GM19043 (cell line): Measurements from ENCODE around the gene LIPT2.

Experiments used
- ATAC-seq: cut with Tn5 transposase; IDR thresholded peaks from one replicate; pipeline ENCODE4 v1.9.1; 2021; ENCODE audit warnings: low read depth; ENCODE audit not compliant: unreplicated experiment

Gene LIPT2

DNA sequence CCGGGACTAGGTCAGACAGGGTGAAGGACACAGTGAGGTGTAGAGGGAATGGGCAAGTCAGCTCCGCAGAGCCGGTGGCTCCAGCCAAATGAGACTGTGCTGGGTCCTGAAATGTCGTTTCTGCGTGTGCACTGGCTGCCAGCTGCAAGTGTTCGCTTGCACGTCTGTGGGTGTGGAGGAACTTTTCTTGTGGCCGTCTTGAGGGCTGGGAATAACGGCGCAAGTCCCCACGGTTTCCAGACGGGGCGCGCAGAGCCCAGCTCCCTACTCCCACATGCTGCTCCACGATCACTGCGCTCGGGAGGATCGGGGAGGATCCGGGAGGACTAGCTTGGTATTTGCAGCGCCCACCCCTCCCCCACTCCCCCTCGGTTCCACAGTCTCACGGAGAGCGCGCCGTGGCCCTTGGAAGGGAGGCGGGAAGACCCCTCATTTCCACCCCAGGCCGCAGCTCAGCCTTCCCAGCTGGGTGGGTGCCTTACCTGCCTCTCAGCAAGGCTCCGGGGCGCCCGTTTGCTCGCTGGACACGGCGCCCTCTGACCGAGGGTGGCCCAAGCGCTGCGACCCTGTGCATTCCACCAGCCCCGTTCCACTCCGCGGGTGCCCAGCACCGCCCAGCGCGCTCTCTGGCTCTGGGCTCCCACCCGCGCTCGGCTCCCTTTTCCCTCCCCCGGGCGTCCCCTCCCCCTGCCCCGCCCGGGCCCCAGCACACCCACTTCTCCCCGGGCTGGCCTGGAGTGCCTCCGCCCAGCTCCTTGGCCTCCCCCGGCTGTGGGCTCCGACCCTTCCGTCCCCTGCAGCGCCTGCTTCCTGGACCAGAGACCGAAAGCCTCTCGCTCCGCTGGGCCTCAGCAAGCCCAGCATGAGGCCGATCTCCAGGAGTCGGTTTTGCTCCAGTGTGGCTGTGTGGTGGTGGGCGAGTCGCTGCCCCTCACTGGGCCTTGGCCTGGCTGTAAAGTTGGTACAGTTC lies 26.3 kb downstream of the LIPT2 start, which contains the start of gene KCNE3:
TSS of gene KCNE3 (minus strand) at position 634 of the 970 bp plus-strand sequence. CDS start 9,986 bp downstream, outside the sequence.
- no peak for ATAC-seq

DNA sequence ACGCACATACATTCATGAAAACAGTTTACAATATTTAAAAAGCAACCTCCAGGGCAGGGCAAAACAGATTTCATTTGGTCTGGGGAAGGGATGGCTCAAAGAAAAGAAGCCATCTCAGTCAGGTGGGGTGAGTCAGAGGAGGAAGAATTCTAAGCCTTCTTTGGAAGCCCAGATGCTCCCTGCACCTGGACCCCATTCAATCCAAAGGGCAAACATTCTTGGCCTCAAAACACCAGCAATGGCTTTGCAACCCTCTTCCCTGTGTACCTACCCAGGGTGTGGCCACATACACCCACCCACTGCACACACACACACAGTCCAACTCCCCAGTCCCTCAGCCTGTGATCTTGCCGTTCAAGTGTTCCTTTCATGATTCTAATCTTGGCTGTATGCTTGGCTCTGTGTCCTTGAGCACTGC lies 28.2 kb downstream of the LIPT2 start:
- ATAC-seq, result no peak

DNA sequence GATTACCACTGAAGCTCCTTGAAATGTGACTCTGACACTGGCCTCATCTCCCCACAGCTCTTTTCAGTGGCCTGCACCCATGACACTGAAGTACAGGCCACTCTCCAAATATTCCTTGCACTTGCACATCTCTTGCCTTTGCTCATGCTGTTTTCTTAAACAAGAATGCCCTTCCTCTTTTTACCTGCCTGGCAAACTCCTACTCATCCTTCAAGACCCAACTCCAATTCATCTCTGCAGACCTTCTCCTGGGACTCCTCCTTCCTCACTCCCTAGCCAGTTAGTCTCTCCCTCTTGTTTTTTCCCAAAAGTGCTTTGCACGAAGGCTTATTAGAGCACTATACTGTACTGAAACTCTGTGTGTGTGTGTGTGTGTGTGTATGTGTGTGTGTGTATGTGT lies 28.8 kb downstream of the LIPT2 start:
- ATAC-seq, result no peak

DNA sequence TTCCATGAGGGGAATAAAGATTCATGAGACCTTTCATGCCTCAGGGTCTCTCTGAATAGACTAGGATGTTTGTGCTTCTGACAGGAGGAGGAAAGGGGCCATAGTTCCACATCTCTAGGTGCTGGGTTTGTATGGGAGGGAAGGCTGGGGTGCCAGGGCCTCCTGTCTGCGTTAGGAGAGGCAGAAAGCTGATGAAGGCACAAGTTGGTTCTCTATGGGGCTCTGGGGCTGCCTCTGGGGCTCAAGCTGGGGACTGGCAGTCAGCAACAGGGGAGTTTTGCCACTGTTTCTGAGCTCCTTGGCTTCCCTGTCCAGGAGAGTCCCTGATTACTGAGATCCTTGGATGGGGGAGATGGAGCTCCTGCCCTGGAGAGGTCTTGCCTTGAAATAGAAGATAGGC lies 30.3 kb downstream of the LIPT2 start:
- ATAC-seq, result no peak

DNA sequence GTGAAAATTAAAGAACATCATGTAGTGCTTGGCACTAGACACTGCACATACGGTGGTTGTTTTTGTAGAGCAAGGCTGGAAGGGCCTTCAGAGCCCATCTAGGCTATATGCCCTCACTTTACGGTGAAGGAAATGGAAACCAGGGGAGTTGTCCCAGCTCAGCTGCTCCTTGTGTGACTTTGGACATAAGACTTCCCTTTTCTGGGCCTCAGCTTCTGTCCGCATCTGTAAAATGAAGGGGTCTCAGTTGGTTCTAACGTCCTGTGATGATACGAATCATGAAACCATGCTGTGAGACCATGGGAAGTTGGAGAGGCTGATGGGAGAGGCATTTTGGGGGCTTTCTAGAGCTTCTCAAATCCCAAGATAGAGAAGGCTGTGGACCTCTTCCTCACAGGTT lies 30.9 kb downstream of the LIPT2 start:
- no peak for ATAC-seq

DNA sequence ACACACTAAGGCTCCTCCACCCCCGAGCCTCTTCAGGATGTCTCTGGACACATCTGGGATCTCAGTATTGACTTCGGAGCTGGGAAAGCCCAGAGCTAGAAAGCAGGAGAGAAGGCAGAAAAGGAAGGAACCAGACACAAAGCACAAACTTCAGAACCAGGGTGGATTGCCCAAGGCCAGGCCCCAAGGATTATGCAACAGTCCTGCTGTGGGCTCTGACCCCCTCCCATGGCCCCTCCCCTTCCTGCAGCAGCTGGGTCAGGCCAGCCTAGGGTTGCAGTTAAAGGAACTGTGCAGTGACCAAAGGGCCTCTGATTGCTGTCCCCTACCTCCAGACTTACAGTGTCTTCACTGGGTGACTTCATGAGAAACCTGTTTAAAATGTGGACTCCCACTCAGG lies 31.5 kb downstream of the LIPT2 start:
- no peak for ATAC-seq

DNA sequence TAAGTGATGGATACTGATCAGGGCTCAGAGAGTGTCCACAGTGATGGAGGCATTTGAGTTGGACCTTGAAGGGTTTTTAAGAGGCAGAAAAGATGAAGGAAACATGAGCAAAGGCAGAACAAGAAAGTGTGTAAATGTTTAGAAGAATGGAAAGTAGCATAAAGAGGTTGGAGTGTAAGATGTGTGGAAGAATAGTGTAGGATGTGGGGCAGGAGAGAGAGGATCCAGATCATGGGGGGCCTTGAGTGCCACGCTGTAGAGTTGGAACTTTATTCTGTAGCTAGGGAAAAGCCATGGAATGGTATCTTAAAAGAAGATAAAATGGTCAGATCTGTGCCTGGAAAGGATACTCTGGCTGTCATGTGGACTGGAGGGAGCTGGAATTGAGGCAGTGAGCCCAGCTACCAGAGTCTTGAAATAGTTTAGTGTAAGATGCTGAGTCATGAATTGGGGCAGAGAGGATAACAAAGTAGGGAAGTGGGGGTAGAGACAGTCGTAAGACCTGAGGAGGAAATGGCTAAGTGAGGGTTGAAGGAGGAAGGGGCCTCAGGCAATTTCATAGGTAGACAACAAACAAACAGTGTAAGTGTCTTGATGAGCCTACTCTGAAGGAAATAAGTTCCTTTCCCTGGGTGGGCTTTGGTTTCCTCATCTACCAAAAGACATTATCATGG lies 32.9 kb downstream of the LIPT2 start:
- no peak for ATAC-seq

DNA sequence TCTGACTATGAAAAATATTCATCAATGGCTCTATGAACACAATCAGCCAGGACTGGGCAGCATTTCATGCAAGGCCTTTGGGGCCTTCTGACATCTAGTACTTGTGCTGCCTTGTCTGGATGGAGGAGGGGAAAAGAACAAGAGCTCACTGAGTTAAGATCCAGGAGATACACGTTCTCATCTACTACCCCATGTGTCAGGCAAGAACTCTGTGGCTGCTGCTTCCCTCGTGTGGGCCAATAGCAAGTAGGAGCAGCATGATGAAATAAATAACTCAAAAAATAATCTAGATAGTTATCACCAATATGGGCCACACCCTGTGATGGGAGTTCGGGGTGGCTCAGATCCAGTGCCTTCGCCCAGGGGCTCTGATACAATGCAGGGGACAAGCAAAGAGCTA lies 33.5 kb downstream of the LIPT2 start:
- ATAC-seq, result no peak

DNA sequence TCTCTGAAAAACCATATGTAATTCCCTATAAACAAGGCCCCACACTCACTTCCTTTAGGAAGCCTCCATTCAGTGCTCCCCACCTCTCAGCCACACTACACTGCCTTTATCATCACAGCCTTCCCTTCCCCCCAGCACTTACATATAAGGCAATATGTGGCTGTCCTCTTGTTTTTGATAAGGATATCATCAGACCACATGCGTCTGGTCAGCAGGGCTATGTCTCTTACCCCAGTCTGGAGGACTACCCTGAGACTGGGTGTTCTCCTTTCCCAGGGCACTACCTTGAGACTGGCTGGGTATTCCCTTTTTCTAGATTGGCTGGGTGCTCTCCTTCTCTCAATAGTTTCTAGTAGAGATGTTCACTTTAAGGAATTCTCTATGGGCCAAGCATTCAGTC lies 33.9 kb downstream of the LIPT2 start:
- ATAC-seq, result no peak

DNA sequence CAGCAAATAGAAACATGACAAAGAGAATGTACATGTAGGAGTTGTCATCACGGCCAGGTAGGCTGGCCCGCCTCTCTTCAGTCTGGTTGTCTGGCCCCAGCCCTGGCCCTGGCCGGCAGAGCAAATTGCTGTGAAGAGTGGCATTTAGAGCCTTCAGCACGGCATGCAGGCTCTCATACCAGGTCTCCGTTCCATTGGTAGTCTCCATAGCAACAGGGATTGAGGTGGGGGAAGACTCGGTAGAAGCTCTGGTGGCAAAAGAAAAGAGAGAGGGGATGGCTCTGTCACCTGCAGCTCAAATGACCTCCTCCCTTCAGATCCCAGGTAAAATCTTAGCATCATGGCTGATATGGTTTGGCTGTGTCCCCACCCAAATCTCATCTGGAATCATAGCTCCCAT lies 36.2 kb downstream of the LIPT2 start:
- no peak for ATAC-seq

DNA sequence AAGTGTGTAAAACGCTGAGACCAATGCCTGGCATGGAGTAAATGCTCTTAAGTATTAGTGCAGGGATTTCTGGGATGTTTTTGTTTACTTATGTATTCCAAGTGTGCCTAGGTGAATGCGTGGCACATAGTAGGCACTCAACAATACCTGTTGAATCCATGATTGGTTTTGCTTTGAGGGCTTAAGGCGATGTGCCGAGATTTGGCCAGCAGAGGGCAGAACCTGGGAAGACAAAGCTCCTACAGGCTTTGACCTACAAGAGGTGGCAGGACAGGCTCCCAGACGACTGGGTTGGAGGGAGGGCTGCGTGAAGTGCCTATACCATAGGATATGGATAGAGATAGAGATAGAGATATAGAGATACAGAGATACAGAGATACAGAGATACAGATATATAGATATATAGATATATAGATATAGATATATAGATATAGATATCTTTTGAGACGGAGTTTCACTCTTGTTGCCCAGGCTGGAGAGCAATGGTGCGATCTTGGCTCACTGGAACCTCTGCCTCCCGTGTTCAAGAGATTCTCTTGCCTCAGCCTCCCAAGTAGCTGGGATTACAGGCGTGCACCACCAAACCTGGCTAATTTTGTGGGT lies 40.0 kb downstream of the LIPT2 start:
- ATAC-seq, result no peak

DNA sequence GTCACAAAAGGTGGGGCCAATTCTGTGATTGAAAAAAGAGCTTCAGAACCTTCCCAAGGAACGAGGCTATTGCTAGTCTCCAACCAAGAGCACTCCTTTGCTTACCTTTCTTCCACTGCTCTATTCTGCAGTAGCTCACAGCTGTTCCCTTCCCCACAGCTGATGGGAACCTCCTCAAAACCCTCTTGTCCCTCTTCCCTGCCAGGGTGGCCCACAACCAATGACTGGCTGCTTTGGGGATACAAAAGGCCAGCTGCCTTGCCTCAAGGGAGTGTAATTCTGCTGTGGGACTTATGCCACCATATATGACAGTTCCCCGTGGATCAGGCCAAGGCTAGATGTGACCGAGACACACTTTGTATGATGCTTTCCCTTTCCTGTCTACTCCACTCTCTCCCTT lies 41.2 kb downstream of the LIPT2 start:
- no peak for ATAC-seq

DNA sequence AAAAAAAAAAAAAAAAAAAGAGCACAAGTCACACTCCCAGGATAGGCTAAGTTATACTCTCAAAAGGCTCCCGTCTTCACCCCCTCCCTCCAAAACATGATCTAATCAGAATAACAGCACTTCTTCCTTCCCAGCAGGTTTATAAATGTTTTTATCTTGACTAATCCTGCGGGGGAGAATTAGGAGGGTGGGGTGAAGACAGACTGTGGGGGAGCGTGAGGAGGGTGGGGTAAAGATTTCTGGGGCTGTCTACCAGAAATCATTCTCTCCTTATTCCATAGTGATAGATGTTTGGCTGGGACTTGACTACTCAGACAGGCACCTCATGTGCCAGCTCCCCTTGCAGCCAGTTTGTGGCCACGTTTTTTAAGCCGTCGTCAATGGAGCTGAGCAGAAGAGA lies 43.2 kb downstream of the LIPT2 start:
- ATAC-seq, result no peak

DNA sequence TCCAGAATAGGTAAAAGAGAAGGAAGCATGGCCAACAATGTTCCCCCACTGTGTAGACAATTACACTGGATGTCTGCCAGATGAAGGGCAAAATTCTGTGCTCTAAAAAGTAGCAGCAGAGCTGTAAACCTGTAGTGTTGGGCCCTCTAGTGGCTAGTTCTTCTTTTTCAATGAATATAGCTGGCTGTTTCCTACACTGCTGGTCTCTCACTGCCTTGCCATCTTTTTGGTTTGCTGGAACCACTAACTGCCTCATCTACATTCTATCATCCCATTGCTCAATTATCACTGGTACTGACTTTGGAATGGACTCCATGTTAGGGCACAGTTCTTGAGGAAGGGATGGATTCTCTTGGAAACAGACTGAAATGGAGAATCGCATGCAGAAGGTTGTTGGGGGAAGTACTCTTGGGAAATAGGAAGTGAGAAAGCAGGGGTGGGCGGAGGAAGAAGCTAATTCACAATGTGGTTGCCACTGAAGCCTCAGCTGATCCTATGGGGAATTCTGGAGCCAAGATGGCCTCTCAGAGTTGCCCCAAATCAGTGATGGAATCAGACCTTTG lies 44.1 kb downstream of the LIPT2 start:
- ATAC-seq, result no peak

DNA sequence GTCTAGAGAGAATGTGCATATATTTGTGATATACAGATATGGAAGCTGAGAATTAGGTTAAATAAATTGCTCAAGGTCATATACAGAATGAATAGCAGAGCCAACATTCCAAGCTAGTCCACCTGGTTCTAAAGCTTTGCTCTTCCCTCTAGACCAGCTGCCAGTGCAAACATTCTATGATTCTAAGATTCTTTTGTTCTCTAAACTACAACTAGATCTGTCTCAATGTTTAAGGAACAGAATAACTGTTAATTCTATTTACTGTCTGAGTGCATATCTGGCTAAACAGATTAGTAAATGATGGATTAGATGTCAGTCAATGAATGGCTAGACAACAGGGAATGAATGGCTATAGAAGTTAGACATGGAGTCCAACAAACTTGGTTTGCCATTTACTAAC lies 45.8 kb downstream of the LIPT2 start:
- no peak for ATAC-seq

DNA sequence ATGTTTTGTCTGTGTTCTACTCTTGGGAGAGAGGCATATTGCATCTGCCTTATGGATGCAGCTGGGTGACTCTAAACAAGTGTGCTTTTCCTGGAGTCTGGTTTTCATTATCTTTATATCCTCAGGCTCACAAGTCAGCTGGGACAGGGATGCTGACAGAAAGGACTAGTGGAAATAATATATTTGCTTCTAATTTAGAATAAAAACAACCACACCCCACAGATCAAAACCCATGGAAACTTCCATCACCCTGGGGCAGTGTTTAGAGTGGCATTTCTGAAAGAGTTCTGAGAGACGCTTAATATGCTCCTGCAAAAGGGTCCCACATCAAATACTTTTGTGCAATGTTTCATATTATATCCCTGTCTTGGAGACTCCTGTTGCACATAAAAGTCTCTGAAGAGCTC lies 47.0 kb downstream of the LIPT2 start:
- no peak for ATAC-seq

DNA sequence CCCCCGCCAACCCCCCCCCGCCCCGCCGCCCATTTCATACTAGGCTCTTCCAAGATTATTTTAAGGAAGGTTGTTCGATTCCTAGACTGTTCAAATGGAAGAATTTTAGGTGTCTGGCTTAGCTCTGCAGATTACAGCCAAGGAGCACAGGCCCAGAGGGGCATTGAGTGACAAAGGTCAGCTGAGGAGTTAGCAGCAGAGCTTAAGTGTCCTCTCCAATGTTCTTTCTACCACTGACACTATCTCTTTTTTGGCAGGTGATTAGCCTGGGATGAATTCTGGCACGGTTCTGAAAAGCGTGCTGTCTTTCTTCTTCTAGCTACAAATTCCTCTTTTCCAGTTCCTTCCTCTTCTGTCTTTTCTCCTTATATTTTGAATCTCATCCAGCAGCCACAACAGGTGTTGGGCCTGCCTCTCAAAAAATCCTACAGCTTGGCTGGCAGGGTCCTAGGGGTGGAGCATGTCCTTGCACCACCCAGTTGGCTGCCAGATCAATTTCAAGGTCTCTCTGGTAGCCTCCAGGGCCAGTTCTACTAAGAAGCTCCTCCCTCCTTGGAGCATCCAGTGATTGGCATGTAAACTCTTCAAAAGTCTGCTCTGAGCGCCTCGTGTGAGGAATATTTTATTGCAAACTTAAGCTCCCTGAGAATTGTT lies 49.2 kb downstream of the LIPT2 start:
- ATAC-seq, result no peak

DNA sequence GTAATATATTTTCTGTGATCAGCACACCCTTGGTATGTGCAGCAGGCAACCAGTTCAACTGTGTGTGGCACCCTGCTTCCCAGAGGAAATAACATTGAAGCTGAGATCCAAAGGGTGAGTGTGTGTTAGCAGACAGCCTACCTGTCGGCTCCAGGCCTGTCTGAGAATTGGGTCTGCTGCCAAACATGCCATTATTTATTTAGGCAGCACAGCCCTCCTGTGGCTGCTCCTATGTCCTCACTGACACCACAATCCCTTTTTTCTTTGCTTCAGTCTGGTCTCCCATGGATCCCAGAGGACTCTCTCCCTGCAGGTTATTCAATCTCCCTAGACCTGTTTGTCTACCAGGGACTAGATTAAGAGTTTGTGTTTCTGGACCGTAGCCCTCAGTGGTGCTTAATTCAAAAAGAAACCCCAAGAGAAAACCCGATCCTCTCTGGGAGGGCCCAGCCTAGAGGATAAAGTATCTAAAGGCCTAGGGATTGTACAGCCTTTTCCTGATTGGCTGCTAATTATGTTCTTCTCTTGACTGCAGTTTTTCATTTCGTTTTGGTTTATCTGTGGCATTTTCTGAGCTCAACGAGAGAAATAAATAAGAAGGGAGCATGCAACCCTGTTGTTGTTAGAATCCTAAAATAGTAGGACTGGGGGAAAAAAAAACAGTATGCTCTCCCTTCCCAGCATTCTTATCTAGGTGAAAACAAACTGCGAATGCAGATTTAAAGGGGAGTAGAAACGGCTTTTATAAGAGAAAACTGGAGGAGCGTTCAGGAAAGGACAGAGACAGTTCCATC lies 50.3 kb downstream of the LIPT2 start:
- ATAC-seq, result no peak

DNA sequence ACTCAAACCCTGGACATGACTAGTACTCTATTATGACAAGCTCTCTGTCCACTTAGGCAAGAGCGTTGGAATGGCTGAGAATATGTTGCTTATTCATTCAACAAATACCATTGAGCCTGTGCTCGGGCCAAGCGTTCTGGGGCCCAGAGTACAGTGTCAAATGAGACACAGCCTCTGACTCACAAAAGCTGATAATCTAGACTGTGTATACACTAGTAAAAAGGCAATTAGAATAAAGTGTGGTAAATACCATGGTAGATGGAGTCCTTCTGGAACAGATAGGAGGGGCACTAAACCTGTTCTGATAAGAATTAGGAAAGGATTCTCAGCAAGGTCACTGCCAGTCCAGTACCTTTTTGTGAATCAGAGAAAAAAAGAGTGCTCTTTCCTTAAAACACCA lies 50.9 kb downstream of the LIPT2 start:
- no peak for ATAC-seq
